SIG-M5 treated with dmso at 0.1 percent for 504 hours (cell line): ENCODE data around the gene IPO9.
"Not testable (repeated sequence)": the region's sequence is repeated elsewhere in the genome, so short reads cannot be mapped to it uniquely, and the experiment has no call there.

Source experiments
- DNase-seq: peaks from one replicate; lab custom pipeline; 2025; ENCODE audit not compliant: unreplicated experiment; lab: John Stamatoyannopoulos, UW

IPO9 gene

DNA sequence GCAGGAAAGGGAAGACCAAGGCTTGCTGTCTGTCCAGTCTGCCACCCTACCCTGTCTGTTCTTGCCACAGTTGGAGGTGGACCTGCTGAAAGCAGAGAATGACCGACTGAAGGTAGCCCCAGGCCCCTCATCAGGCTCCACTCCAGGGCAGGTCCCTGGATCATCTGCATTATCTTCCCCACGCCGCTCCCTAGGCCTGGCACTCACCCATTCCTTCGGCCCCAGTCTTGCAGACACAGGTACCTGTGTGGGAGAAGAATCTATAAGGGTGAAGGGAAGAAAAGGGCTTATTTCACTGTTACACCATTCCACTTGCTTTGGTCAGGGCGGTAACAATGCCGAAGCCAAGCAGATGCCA lies 20.3 kb upstream of the IPO9 start:
- DNase-seq = no peak

DNA sequence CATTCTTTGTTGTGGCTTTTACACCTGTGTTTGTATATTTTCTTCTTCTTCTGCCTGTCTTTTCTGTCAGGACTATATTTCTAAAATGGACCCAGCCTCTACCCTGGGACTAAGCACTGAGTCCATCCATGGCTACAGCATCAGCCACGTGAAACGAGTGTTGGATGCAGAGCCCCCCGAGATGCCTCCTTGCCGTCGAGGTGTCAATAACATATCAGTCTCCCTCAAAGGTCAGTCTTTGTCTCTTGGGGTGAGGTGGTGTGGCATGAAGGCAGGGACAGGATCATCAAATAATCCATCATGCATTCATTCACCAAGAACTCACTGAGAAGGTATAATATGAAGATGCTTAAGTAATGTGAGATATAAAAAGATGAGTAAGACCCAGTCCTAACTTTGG lies 19.1 kb upstream of the IPO9 start:
- DNase-seq = no peak

DNA sequence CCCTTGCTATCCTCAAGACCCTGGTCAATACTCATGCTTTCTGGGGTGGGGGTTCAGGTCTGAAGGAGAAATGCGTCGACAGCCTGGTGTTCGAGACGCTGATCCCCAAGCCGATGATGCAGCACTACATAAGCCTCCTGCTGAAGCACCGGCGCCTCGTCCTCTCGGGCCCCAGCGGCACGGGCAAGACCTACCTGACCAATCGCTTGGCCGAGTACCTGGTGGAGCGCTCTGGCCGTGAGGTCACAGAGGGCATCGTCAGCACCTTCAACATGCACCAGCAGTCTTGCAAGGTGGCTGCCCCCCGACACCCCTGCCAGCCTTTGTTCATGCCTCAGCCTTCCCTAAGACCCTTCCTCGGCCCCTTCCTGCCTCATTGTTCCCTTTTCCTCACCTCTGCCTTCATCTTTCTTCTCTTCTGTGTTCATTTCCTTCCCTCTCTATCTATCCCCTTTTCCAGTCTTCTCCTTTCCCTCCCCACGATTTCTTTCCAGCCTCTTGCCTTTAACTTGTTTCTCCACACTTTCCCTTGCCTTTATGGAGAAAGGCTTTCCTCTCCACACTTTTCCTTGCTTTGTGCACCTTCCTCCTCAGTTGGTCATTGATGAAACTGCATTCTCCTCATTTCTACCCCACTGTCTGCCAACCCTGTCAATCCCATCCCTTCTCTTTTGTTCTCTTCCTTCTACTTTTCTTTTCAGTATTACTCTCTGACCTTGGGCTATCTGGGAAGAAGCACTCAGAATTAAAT lies 18.3 kb upstream of the IPO9 start:
- DNase-seq = no peak

DNA sequence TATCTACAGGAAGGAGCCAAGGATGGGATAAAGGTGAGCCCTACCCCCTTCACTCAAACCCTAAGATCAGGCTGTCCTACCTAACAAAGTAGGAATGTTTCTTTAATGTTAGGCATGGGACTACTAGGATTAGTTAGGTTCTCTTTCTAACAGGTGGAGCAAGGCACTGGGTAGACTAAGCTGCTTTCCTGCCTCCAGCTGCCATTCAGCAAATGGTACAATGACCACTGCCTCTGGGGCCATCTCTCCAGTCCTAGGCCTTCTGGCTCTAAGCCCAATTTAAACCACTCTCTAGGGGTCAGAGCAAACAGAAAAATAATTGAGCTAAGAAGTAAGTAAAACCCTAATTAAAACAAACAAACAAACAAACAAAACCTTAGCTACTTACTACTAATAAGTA lies 15.7 kb upstream of the IPO9 start:
- no peak for DNase-seq

DNA sequence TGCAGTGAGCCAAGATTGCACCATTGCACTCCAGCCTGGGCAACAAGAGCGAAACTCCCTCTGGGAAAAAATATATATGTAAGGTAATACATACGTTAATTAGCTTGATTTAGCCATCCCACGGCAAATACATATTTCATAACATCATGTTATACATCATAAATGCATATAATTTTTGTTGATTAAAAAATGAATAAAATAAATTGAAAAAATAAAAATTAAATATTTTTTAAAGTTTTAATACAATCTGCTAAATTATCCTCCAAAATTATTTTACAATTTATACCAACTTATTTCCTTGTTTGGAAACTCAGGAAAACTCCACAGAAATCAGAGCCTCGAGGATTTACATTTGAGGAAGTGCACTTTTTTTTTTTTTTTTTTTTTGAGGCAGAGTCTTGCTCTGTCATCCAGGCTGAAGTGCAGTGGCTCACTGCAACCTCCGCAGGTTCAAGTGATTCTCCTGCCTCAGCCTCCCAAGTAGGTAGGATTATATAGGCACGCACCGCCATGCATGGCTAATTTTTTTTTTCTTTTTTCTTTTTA lies 12.6 kb upstream of the IPO9 start:
- DNase-seq = no peak

DNA sequence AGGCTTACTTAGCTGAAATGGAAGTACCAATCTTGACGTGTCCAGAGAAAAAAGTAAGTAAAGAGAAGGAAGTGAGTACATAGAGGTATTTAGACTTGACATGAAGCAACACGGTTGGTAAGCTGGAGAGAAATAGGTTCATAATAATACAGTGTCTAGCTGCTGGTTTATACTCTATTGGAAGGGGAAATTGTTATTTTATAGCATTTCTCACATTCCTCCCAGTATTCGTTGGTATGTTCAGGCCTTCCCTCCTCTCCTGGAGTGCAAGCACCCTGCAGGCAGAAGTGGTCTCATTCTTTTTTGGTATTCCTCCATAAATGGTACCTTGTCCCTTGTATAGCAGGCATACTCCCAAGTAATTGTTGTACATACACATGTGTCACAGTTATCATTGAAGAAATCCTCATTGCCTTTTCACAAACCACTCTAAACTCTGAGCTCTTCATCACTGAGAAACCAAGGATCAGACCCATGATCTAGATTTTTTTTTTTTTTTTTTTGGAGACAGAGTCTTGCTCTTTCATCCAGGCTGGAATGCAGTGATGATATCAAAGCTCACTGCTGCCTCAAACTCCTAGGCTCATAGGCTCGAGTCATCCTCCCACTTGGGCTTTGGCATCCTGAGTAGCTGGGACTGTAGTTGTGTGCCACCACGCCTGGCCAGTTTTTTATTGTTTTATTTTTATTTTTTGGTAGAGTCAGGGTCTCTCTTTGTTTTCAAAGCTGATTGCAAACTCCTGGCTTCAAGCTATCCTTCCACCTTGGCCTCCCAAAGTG lies 9.8 kb upstream of the IPO9 start:
- DNase-seq = no peak

DNA sequence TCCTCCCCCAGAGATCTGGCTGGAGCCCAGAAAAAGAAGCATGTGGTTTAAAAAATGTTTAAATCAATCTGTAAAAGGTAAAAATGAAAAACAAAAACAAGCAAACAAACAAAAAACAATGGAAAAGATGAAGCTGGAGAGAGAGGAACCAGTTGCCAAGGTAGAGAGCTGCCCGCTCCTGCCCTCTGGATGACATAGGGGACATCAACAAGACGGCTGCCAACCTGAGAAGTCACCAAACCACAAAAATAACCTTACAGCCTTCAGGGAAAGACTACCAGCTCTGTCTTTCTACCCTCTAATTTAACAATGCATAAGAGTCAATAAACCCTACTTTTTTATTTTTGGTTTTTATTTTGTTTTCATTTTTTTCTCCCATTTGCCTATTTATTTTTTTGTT lies 8.5 kb upstream of the IPO9 start:
- no peak for DNase-seq

DNA sequence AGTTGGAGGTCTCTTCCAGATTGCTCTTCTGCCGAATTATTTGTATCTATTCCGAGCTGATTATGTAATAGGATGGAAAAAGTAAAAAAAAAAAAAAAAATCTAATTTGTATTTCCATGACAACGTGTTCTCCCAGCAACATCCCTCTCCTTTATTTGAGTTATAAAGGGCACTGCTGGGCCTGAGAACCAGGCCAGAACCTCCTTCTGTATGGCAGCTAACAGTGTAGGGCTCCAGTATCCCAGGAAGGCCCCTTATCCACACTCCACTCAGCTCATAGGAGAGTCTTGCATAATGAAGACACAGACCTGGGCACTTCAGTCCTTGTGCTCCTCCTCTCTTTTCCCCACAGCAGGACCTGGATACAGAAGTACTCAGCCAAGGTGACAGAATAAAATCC lies 3.7 kb upstream of the IPO9 start:
- no peak for DNase-seq

DNA sequence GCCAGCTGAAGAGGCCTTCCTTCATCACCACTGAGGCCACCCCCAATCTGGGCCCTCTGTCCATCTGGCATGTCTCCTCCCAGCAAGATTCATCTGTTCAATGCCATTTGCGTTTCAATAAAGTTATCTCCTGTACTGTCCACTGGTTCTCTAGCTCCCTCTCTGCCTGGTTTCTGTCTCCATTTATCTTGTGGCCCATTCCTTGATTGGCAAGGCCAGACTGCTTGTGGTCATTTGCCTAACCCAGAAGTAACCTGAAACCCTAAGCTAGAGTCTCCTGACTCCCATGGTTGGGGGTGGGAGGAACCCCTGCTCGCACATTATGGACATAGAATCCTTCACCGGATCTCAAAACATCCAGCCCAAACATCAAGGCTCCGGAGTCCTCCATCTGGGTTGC lies 2.1 kb upstream of the IPO9 start:
- no peak for DNase-seq

DNA sequence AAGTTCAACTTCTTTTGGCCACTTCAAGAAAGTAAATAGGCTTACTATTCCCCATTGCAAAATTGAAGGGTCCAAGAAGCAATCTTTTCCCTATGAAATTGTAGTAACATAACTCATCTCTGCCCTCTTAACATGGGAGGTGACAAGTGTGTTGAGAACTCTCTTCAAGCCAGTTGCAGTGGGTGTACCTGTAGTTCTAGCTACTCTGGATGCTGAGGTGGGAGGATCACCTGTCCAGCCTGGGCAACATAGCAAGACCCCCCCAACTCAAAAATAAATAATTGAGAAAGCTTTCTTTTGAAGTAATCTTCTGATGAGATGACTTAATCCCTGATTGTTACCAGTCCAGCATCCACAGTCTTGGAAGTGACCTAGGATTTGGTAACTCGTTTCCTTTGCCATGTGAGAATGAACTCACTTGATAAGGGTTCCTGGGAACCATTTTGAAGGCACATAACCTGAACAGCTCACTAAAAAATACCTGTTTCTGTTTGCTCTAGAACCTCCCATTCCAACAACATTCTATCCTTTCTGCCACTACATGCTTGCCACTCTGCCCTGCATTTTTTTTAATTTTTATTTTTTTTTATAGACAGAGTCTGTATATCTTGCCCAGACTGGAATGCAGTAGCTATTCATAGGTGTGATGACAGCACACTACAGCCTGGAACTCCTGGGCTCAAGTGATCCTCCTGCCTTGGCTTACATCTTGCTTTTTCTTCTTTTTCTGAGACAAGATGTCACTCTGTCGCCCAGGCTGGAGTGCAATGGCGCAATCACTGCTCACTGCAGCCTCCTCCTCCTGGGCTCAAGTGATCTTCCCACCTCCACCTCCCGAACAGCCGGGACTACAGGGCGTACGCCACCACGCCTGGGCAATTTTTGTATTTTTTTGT lies 1.4 kb upstream of the IPO9 start:
- no peak for DNase-seq

DNA sequence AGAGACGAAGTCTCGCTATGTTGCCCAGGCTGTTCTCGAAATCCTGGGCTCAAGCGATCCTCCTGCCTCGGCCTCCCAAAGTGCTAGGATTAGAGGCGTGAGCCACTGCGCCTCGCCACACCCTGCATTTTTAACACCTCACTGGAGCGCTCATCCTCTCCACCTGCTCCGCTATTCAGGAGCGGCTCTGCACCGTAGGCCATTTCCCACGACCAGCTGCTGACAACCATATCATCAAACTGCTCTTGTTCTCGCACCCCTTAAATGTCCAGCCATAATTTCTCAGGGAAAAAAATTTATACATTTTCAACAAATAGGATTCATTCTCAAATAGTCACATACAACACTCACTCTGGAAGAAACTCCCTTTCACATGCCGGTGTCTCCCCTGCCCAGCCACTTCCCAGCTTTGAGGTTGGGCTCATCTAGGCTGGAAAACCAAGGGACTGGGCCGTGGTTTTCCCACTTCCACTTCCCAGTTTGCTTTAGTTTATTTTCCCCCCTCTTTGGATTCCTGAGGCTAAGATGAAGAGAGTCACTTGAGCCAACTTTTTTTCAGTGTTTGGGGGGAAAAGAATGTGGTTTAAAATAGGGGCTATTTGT lies 639 bp upstream of the IPO9 start:
- no peak for DNase-seq

DNA sequence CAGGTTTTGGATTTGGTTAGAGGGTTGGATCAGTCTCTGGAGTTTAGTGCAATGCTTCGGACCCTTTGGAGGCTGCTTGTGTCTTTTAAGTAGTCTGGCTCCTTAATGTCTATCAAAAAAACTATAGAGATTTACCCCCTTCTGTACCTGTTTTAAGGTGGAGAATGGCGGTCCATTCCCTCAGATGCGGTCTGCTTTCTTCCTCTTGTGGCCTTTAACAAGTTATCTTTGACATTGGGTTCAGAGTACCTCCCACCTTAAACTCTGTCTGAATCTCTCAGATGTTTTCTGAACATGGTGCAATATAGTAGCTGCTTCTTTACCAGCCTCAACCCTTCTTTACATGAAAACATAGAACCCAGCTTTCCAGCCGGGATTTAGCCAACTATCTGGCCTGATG lies 2.4 kb downstream of the IPO9 start:
- DNase-seq = no peak

DNA sequence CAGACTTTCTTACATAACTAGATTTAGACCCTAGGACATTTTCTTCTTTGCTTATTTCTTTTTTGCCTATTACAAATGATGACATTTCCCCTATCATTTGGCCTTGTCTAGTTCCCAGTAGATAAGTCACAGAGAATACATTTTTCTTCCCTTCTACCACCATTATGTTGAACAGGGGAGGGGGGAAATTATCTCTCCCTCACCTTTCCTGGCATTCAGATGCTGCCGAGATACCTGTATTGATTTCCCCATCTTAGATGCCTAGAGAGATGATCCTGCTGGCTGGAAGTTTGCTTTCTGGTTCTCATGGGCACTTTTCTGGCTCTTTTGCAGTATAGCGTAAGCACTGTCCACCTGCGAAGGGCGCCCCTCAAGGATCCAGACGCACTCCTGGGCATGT lies 5.7 kb downstream of the IPO9 start:
- DNase-seq = no peak

DNA sequence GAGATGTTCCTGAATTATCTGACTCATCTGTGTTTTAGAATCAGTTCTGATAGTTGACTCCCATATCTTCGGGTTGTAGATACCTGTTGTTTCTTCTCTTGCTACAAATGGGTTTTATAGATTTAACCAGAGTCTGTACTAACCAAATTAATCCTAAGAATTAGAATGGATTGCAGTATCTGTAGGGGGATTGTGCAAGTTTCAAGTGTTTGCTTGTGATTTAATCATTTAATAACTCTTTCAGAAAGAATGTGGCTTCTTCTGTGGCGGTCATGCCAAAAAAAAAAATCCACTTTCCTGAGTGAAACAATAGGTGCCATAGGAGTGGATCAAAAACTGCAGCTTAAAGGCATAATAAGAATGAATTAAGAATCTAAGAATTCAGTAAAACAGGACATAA lies 9.4 kb downstream of the IPO9 start:
- no peak for DNase-seq

DNA sequence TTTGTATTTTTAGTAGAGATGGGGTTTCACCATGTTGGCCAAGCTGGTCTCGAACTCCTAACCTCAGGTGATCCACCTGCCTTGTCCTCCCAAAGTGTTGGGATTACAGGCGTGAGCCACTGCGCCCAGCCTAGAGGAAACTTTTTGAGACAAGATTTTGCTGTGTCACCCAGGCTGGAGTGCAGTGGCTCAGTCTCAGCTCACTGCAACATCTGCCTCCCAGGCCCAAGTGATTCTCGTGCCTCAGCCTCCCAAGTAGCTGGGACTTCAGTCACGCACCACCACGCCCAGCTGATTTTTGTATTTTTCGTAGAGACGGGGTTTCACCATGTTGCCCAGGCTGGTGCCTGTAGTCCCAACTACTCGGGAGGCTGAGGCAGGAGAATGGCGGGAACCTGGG lies 10.1 kb downstream of the IPO9 start:
- not testable (repeated sequence) for DNase-seq

DNA sequence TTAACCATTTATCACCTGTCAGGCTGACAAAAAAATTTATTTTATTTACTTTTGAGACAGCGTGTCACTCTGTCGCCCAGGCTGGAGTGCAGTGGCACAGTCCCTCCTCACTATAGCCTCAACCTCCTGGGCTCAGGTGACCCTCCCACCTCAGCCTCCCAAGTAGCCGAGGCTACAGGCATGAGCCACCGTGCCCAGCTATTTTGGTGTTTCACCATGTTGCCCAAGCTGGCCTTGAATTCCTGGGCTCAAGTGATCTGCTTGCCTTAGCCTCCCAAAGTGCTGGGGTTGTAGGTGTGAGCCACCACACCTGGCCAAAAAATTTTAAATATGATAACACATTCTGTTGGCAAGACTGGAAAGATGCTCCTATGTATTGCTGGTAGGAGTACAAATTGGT lies 11.1 kb downstream of the IPO9 start:
- no peak for DNase-seq

DNA sequence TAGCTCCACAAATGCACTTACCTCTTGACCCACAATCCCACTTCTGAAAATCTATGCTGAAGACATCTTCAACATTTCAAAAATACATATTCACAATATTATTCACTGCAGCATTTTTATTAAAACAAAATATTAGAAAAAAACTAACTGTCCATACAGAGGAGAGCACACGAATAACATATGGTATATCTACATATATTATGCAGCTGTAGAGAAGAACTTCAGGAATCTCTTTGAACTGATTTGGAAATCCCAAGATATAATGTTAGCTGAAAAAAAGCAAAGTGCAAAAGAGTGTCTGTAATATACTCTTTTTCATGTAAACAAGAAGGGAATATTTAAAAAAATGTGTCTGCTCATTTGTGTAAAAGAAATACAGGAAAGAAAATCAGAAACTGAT lies 11.5 kb downstream of the IPO9 start:
- DNase-seq = no peak

DNA sequence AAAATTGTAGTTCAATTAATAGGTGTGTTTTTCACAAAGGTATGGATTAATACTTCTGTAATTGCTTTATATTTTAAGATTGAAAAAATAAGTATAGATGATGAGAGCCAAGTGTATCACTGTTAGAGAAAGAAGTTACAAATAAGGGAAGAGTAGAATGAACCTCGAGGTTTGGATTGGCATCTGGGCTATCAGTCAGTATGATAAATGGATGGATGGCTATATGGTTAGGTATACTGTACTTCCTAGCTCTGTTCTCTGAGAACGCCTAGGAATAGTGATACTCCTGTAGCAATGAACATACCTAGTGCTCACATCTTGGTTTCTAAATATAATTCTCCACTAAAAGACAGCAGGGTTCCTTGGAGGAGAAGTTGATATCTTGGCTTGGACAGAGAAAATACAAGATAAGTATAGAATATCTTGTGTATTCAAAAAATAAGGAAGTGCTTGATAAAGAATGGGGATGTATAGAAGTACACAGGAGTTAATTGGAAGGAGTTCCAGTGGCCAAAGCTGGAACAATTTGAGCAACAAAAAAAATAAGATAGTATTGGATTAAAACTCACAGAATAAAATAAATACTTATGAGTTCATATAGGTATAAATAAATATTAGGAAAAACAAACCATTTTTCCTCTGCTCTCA lies 12.4 kb downstream of the IPO9 start:
- peak; percentile 17 for DNase-seq

DNA sequence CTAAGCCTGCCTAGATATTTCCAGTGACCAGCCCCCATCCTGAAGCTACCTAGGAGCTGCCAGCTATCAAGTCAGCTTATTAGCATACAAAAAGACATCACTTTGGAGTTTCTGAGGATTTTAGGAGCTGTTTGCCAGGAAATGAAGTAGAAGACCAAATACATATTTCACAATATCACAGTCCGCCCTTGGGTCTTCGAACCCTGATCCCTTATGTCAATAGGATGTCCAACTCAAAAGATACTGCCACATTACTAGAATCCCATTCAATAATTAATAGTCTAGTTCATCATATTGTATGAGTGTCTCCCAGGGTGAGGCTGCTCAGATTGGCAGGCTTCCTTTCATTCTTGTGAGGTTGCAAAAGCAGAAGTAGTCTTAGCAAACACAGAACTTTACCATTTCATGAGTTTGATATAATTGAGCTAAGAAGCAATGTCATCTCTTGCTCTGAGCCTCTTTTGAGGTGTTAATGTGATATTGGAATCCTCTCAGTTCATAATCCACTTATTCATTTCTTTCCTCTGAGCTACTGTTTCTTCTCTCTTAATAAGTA lies 13.6 kb downstream of the IPO9 start:
- peak; percentile 67 for DNase-seq

DNA sequence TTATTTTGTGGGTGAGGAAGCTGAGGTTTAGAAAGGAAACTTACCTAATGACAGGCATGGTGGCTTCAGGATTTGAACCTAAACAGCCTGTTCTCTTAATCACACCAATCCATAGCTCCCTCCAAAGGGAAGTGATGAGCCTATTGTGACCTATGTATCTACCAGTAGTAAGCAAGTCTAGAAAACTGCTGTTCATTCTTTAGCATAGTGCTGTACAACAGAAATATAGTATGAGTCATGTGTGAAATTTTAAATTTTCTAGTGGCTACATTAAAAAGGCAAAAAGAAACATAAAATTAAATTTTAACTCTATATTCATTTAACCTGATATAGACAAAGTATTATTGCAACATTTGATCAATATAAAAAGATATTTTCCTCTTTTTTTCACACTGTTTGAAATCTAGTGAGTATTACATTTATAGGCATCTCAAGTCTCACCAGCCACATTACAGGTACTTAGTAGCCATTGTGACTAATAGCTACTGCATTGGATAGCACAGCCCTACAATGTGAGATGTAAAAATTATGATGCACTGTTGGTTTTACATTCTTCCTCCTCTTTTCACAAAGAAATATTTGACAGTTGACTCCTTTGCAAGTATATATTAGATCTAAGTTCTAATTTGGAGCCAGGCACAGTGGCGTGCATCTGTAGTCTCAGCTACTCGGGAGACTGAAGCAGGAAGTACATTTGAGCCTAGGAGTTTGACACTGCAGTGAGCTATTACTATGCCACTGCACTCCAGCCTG lies 16.6 kb downstream of the IPO9 start:
- DNase-seq = no peak
